SH-SY5Y (cell line): ENCODE results near the gene HSP90AB1.

Experiments used
- GATA2 ChIP-seq: IDR thresholded peaks from 2 replicates; pipeline ENCODE4 v1.6.1; 2011; ENCODE audit warnings: mild to moderate bottlenecking, low read depth, low read length
- GATA3 ChIP-seq: IDR thresholded peaks from 2 replicates; pipeline ENCODE4 v1.6.1; 2011; ENCODE audit warnings: low read depth, mild to moderate bottlenecking, low read length, moderate library complexity

DNA sequence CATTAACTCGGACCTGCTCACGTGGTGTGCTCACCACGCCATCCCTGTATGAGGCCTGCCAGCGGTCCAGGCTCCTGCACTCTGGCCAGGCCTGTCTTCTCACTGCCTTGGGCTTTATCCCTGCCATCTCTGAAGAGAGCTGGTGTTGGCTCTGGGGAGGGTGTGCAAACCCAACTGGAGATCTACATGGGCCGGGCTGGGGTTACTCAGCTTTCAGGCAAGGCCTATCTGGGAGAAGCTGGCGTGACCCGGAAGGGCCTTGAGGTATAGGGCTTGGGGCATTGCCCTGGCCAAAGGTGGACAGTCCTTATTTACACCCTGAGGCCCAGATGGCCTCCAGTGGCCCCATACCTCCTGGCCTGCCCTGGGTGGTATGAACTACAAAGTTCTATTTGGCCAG is 18.5 kb upstream of the HSP90AB1 start:
- TF ChIP-seq GATA3 (no peak), GATA2 (no peak)
